Activated gamma-delta T cell treated with Interleukin-2 at 50 U/mL for 16 hours (primary cell): ENCODE results near the gene GNG2.

ENCODE experiments used
- DNase-seq: peaks from one replicate; pipeline ENCODE4 v3.0.0-alpha.2; 2020

GNG2 gene

DNA sequence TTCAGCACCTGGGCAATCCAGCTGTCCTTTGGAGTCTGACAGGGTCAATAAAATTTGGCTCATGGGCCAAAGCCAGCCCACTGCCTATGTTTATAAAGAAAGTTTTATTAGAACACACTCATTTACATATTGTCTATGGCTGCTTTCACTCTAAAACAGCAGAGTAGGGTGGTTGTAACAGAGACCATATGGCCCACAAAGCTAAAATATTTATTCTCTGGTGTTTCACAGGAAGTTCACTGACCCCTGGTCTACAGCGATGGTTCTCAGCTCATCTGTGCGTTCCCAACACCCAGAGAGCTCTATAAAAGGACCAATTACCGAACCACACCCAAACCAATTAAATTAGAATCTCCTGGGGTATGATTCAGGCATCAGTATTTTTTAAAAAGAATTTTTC lies 91.2 kb downstream of the GNG2 start:
- no peak for DNase-seq

DNA sequence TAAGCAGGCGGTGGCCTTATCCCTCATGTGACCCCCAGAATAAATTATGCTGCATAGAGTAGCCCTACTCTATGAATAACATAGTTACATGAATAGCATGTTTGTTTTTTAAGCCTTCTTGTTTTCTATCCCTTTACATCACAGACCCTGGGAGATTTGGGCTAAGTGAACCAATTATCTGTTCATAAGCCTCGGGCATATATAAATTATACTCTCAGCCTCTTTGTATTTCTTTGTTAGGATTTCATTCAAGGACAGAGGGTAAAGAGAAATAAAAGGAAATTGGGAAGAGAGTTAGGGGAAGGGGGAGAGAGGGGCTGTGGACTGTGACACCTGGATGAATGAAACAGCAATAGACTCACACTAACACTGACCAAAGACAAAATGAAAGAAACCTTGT lies 93.6 kb downstream of the GNG2 start:
- DNase-seq: no peak

DNA sequence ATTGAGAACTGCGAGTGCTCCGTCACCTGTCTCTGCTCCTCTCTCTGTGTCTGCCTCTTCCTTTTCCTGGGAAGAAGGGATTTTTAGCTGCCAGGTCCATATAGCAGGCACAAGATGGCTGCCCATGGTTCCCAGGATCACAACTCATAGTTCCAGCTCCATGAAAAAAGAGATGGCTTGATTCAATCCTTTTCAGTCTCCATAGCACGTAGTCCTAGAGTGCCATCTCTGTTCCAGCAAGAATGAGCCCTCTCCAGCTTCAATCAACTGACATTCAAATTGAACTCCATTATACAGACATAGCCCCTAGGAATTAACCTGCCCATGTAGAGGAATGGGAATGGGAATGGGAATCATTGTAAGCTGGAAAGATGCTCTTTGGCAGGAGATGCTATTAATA lies 94.2 kb downstream of the GNG2 start:
- no peak for DNase-seq

DNA sequence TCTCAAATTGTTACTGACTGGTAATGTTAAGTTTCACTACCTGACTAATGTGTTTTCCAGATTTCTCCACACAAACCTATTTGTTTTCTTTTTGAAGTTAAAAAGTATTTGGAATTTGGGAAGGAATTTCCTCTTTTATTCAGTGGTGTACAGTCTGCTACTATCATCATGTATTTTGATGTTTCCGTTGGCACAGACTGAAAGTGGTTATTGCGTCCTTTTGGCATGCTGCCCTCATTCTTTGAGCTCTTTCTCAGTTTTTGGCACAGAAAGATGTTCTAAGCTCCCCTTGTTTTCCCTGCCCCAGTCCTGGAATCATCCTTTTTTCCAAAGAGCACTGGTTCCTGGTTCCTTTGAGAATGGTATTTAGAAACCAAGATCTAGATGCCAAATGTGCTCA lies 97.5 kb downstream of the GNG2 start:
- DNase-seq: no peak

DNA sequence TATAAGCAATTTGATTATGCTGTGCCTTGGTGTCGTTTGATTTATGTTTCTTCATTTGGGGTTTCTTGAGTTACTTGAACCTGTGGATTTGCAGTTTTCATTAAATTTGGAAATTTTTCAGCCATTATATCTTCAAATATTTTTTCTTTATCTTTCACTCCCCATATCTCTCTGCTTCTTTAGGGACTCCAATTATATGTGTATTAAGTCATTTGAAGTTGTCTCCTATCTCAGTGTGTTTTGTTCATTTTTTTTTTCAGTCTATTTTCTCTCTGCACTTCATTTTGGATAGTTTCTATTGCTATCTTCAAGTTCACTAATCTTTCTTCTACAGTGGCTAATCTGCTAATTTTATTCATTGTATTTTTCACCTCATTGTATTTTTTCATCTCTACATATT lies 99.5 kb downstream of the GNG2 start:
- DNase-seq: no peak

DNA sequence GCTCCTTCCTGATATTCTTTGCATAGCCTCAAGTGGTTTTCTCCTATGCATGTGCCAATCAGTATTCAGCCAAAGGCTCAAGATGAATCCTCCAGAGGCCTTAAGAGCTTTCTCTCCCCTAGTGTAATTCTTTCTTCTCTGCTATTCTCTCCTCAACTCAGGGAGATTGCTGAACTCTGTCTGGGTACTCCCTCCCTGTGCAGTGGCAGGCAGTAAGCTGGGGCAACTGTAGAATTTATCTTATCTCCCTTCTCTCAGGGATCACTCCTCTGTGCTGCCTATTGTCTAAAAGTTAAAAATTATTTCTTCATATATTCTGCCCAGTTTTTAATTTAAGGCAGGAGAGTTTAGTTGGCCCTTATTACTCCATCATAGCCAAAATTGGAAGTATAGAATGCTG lies 100.5 kb downstream of the GNG2 start:
- DNase-seq: no peak

DNA sequence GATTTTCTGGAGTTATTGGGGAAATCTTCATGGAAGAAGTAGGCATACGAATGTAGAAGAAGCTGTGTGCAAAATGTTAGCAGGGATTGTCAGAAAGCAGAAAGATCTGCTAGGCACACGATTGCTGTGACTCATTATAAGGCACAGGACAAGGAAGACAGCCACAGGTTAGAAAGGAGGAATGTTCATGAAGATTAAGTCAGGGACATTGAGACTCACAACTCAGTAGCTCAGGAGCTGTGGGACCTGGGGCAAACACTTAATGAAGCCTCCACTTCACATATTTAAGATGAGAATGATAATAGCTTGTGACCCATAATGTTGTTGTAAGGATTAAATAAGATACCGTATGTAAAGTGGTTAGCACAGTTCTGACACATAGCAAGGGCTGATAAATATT lies 102.3 kb downstream of the GNG2 start:
- DNase-seq: no peak

DNA sequence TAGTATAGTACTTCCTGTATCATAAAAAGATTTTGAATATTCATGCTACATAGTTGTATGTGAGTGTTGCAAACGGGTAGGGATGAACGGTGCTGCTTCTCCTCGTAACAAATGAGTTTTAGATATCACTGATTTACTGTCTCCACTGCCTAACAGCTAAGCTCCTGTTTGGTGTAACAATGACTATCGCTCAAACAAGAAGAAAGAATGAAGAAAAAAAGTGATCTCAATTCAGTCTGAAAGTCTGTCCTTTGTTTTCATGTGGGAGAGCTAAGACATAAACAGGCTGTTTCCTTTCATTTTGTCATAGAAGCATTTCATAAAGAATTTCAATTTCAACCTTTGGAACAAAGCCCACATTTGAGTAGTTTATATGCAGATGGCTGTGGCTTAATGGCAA lies 102.9 kb downstream of the GNG2 start:
- no peak for DNase-seq

DNA sequence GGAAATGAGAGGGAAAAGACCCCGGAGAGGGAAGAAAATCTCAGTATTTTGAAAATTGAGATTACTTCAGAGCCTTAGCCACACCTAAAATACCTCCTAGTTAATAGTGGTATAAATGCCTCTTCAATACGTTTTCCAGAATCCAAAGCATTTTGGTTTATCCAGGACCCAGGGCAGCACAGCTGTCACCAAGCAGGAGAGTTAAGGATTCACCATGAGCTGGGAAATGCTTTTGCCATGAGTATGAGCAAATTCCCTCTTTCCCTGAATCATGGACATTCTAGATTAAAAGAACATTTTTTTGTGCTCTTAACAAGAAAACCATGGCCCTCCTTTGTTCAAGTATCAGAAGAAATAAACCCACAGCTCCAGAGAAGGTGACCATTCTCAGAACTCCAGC lies 107.1 kb downstream of the GNG2 start:
- DNase-seq: no peak

DNA sequence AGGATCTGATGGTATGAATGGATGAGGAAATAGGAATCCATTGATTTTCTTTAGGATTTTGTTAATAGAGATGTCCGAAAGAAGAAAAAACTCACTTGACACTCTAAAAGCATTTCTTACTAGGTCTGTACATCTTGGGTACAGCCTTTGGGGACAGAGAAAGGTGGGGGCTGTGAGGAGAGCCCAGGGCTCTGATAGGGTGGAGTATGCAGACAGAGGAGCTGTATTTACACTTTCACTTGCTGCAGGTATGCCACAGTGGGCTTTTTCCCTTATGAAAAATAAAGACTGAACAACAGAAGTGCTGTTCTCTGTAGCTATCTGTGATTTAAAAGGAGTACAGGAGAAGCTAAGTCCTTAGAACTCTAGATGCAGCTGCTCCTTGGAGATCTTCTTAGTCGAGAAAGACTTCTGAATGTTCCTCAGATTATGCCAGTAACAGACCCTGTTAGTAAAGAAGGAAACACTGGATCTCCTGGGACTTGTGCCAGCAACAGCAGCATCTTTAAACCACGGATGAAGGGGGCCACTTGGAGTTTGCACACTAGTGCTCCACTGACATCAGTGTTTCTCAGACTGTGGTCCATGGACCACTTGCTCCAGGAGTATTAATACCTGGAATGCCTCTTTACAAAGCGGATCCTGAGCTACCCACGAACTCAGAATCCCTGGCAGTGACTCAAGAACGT lies 109.6 kb downstream of the GNG2 start:
- DNase-seq: no peak

DNA sequence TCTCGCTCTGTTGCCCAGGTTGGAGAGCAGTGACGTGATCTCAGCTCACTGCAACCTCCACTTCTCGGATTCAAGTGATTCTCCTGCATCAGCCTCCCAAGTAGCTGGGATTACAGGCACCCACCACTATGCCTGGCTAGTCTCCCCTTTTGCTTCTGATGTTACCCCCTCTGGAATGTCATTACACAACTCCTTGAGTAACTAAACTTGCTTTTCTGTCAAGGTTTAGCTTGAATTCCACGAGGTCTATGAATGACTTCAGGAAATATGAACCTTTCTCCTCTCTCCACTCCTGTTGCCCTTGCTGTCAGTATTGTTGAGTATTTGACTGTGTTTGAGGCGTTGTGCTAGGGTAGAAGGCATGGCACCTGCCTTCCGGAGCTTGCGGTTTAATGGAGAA lies 112.2 kb downstream of the GNG2 start:
- no peak for DNase-seq

DNA sequence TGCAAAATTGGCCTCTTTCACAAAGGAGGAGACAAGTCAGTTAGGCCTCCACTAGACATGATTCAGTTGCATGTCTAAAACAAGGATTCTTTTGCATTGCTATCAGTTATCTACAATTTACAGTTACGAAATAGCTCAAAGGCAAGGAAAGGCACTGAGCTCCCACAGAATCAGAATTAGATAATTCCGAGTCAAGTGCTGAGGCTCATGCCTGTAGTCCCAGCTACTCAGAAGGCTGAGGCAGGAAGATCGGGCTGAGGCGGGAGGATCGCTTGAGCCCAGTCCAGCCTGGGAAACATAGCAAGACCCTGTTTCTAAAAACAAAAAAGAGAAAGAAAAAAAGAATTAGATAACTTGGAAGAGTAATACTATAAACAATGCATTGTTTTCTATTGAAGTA lies 116.7 kb downstream of the GNG2 start:
- DNase-seq: no peak

DNA sequence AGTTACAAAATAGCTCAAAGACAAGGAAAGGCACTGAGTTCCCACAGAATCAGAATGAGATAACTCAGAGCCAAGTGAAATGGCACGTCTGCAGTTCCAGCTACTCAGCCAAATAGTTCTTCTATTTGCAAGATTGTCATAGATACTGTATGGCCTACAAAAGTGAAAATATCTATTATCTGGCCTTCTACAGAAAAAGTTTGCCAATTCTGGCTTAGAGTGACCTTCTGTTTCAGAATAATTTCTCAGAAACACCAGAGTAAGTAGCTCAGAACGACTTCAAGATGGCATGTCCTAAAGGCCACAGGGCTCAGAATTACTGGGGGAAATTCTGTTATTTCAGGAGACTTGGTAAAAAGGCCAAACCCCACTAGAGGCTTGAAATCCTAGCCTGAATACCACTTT lies 118.3 kb downstream of the GNG2 start:
- DNase-seq: no peak

DNA sequence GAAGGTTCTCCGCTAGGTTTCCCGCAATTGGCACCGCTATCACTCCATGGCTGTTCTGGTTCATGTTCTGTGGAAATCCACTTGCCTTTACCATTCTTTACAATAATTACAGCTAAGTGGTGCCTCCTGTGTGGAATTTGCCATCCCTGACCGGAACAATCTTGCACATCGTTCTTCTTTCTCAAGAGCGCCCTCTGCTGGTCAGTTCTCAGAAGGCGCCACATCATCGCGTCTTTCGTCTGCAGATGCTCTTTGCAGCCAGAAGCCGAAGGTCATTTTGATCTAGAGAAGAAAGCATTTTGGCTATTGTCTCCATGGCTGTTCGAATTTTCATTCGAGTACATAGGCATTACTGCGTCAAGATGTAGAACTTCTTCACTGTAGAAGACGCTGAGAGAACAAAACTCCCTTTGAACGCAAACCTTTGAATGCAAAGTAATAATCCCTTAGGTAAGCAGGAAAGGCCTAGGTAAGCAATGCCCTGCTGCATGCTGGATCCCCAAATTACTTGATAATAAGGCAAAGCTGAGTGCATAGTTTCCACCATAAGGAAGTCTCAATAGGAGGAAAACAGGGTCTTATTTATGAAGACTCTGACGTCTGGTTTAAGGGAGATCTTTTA lies 118.8 kb downstream of the GNG2 start:
- peak; percentile 85 for DNase-seq

DNA sequence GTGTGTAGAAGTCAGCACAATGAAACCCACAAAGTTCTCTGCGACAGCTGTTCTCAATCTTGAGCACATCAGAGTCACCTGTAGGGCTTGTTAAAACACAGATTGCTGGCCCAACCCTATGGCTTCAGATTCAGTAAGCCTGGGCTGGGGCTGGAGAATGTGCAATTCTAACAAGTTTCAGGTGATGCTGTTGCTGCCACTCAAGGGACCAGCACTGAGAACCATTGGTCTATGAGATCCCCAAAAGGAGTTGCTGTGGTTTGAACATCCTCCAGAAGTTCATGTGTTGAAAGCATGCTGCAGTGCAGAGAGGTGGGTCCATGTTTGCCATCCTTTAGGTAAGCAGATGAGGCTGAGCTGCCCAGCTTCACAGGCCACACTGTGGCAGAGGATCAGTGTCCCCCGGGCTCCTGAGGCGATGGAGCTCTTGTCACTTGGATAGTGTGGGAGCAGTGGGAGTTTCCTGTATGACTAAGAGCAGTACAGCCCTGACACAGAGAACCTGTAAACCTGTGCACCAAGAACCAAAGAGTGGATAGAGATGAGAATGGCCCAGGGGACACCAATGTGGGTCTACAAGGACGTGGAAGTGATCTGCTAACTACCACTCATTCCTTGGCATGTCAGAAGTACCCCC lies 120.9 kb downstream of the GNG2 start:
- no peak for DNase-seq

DNA sequence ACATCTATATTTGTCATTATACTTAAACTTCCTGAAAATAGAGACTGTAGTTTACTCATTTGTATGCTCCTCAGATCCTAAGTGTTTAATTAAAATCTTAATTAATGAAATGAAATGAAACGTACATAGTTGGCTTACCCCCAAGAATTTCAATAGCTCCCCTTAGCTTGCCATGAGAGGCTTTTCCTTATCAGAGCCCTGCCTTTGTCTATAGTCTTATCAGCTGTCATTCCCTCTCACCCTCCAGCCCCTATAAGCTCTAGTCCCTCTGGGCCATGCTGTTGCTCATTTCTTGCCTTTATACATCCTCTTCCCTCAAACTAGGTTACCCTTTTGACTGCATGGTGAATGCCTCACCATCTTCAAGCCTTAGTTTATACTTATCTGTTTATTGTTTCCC lies 127.8 kb downstream of the GNG2 start:
- DNase-seq: no peak

DNA sequence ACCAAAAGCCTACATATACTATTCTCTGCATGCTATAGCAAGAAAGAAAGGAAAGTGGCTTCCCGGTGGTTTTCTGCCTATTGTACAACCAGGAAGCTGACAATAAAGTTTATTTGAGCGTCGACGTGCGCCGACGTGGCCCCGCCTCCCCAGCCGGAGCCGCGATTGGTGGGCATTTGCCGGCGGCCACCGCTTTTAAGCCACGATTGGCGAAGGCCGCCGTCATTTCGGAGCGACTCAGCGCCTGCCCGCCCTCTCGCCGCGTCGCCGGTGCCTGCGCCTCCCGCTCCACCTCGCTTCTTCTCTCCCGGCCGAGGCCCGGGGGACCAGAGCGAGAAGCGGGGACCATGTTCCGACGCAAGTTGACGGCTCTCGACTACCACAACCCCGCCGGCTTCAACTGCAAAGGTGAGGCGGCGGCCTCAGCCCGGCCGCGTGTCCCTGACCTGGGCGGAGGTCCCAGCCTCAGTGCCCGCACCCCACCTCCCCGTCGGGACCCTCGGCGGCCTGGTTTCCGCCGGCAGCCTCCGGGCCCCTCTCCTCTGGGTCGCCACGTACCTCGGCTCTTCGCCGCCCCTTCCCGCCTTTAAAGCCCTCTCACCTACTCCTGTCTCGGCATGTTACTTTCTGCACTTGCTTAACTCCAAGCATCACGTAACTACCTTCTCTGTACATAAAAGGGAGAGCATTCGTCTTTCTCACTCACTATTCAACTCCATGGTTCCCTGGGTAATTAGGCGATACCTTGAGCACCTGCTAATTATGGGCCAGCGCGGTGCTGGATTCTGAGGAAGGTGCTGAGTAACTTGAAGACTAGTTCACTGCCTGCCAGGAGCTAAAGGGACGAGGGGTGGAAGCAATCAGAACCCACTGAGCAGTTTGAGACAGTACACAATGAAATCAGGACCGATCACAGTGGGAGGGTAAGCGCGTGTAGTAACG lies 129.2 kb downstream of the GNG2 start, which contains the start of gene RTRAF:
TSS of gene RTRAF (plus strand) at position 254 of the 942 bp plus-strand sequence. CDS start at position 348, 94 bp downstream.
- DNase-seq: peak; percentile 88

DNA sequence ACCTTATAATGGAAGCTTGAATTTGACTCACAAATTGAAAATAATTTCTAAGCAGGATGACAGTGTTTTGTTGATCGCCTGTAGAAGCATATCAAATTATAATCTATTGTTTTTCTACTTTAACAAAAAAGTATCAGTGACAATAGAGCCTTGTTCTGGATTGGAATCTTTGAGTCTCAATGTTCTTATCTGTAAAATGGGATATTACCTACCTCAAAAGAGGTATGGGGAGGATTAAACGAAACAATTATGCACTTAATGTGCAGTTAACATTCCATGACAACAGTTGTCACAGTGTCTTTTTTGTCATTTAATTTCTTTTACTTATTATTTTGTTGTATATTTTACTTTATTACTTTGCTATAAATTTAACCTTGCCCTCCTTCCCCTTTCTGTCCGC lies 130.1 kb downstream of the GNG2 start:
- DNase-seq: no peak

DNA sequence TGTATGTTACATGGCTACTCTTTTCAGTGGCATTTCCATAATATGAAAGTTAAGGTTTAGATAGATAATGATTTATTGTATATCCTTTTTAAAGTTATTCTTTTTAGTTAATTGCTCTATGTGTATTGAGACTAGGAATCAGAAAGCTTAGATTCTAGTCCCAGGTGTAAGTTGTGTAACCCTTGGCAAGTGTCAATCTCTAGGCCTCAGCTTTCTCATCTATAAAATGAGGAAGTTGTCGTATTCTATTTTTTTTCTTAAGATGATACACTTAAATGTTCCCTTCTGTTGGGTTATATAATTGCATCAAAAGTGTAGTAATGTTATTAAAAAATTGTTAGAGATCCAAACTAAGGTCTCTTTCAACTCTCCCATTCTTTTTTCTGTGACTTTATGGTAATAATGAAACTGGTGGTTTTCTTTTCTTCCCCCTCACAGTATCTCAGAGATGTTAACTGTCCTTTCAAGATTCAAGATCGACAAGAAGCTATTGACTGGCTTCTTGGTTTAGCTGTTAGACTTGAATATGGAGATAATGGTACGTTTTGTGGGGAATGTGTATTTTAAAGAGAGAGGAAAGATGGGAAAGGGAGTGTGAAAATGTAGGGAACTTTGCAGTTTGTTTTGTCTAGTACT lies 133.0 kb downstream of the GNG2 start:
- no peak for DNase-seq

DNA sequence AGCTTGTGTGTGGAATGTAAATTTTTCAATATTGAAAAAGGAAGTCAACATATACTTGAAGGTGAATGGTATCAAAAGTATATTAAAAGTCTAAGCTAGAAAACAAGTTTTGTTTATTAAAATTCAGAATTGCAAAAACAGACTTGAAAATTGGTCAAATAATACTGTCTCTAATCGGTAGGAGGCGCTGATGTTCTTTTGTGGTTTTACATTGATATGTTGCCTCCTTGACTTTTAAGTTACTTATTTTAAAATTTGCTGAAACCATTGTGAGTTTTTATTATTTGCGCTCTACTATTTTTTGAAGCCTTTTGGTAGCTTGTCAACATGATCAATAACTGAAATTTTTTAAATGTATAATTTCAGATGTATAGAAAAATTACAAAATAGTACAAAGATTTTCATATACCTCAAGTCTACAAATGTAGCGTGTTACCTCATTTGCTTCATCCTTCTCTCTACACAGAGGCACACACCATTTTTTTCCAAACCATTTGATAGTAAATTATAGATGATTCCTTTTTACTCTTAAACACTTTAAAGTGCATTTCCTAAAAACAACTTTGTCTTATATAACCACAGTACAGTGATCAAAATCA lies 135.8 kb downstream of the GNG2 start:
- no peak for DNase-seq

DNA sequence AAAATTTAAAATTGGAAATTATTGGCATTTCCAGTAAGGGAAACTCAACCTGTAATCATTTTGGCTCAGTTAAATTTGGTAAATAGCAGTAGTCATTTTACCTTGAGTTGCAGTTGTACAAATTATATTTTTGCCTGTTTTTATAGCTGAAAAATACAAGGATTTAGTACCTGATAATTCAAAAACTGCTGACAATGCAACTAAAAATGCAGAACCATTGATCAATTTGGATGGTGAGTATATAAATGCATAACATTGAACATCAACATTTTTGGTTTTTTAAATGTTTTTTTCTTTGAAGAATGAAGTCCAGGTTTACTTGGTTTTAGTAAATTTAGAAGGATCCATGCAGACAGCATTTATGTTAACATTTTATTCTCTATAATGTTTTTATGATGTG lies 137.9 kb downstream of the GNG2 start:
- DNase-seq: no peak

DNA sequence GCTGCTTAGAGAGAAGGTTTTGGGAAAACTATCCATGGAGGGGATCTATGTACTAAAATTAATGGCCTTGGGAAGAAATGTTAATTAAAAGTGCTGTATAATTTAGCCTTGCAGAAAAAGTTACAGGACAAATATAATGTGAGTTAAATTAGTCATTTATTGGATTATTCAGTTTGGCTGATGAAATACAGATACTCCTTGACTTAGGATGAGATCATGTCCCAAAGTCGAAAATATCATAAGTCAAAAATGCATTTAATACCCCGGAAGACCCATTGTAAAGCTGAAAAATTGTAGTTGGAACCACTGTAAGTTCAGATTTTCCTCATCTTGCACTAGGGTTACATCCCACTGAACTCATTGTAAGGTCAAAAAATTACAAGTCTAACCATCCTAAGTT lies 138.7 kb downstream of the GNG2 start:
- DNase-seq: no peak
